ENCODE results near the gene RAP2A.

DNA sequence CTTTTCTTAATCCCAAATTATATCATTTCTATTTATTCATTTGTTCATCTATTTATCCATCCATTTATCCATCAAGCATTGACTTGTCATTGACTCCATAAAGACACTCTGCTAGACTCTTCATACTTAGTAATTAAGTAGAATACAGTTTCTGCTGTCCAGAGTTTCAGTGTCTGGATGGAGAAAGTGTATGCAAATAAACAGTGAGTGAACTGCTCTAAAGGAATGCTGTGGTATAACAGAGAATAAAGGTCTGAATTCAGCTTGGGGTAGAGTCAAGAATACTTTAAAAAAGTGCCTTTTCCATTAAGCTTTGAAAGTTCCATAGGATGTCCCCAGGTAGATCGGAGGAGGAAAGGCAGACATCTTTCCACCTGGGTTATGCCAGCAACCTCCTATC is 51.4 kb downstream of the RAP2A start:
- TF ChIP-seq CTCF (IDR thresholded peaks at IDR 0.05) (no peak), POLR2A (IDR thresholded peaks at IDR 0.05) (no peak)

All from gastroesophageal sphincter (tissue), 3 donors.